H1 (cell line): ENCODE data around the gene DOK6. TPM values are rescaled to one million over a fixed set of nuclear protein-coding genes. Genes with fewer than 3 reads are reported as not detected.

Source experiments
- CTCF ChIA-PET: fragments of 300-600 bp; sonication (Branson Sonifier 250); formaldehyde crosslinking; loops from one replicate; lab custom pipeline; 2021; ENCODE audit not compliant: partially characterized antibody; lab: Charles Lee
- POLR2A ChIA-PET: fragments of 300-600 bp; sonication (Branson Sonifier 250); formaldehyde crosslinking; loops from one replicate; lab custom pipeline; 2021; ENCODE audit warnings: inconsistent platforms; ENCODE audit not compliant: partially characterized antibody; lab: Charles Lee
- DNase-seq, 2 experiments: peaks; one replicate each; pipeline versions ENCODE4 v3.0.0 to v3.0.0-alpha.2; 2010 to 2022; ENCODE audit warnings: low spot score in 2 of 2, low read depth in 1 of 2, mixed read lengths in 1 of 2
- FAIRE-seq: peaks from 2 replicates; lab custom pipeline; 2011; peaks lifted over from hg19 to GRCh38; lab: Jason Lieb, UNC
- H2AFZ ChIP-seq: 2 replicates; pipeline ENCODE4 v1.8.1; 2012; ENCODE audit warnings: low read length, inconsistent platforms
- H2AK5ac ChIP-seq: 2 replicates; pipeline ENCODE4 v1.6.1; 2013; ENCODE audit warnings: low read depth, low read length
- H2BK120ac ChIP-seq: replicated peaks from 2 replicates; pipeline ENCODE3; 2013; ENCODE audit warnings: low read depth, low read length, inconsistent platforms
- H2BK12ac ChIP-seq: 2 replicates; pipeline ENCODE4 v1.6.1; 2013; ENCODE audit warnings: low read depth, low read length
- H2BK15ac ChIP-seq: 2 replicates; pipeline ENCODE4 v1.6.1; 2013; ENCODE audit warnings: low read length
- H2BK20ac ChIP-seq: 2 replicates; pipeline ENCODE4 v1.6.1; 2013; ENCODE audit warnings: low read length
- H2BK5ac ChIP-seq: 2 replicates; pipeline ENCODE4 v1.6.1; 2013; ENCODE audit warnings: low read depth, low read length
- H3K14ac ChIP-seq: 2 replicates; pipeline ENCODE4 v1.6.1; 2013; ENCODE audit warnings: inconsistent platforms; ENCODE audit not compliant: insufficient read length
- H3K18ac ChIP-seq: 2 replicates; pipeline ENCODE4 v1.6.1; 2013; ENCODE audit warnings: low read length; ENCODE audit errors: extremely low read depth
- H3K23ac ChIP-seq: 2 replicates; pipeline ENCODE4 v1.6.1; 2013; ENCODE audit warnings: inconsistent platforms; ENCODE audit not compliant: insufficient read length
- H3K23me2 ChIP-seq: 2 replicates; pipeline ENCODE4 v1.6.1; 2013; ENCODE audit warnings: low read depth, low read length
- H3K27ac ChIP-seq: 2 replicates; pipeline ENCODE4 v1.6.1; 2011; ENCODE audit warnings: low read depth, low read length, inconsistent platforms
- H3K27me3 ChIP-seq, 4 experiments: replicated peaks in 1 of 4; 1 replicate in 1 of 4; 2 replicates in 3 of 4; pipeline versions ENCODE4 v1.6.1 to v1.8.1; 2011 to 2013; ENCODE audit warnings: low read length in 3 of 4, mild to moderate bottlenecking in 3 of 4, inconsistent platforms in 2 of 4, mixed read lengths in 2 of 4, moderate library complexity in 1 of 4; ENCODE audit not compliant: control insufficient read depth in 3 of 4, insufficient read depth in 3 of 4; ENCODE audit errors: extremely low read depth in 1 of 4
- H3K36me3 ChIP-seq, 4 experiments: 2 replicates each; pipeline versions ENCODE4 v1.6.1 to v1.8.1; 2011 to 2013; ENCODE audit warnings: mild to moderate bottlenecking in 4 of 4, low read length in 3 of 4, moderate library complexity in 2 of 4, control low read depth in 1 of 4, inconsistent platforms in 1 of 4; ENCODE audit not compliant: insufficient read depth in 4 of 4, control insufficient read depth in 2 of 4
- H3K4ac ChIP-seq: replicated peaks from 2 replicates; pipeline ENCODE3; 2013; ENCODE audit warnings: low read length, low read depth, mixed read lengths, inconsistent platforms; ENCODE audit not compliant: insufficient read length
- H3K4me1 ChIP-seq, 4 experiments: replicated peaks in 1 of 4; 1 replicate in 1 of 4; 2 replicates in 3 of 4; pipeline versions ENCODE4 v1.6.1 to v1.8.1; 2011 to 2013; ENCODE audit warnings: low read length in 3 of 4, inconsistent platforms in 2 of 4, mixed read lengths in 1 of 4; ENCODE audit not compliant: insufficient read depth in 4 of 4, control insufficient read depth in 3 of 4
- H3K4me2 ChIP-seq, 2 experiments: 2 replicates each; pipeline versions ENCODE4 v1.6.1 to v1.8.1; 2011 to 2013; ENCODE audit warnings: low read depth in 2 of 2, low read length in 2 of 2, control low read depth in 1 of 2, inconsistent platforms in 1 of 2, mild to moderate bottlenecking in 1 of 2; ENCODE audit not compliant: insufficient read depth in 1 of 2
- H3K4me3 ChIP-seq, 4 experiments: fragments of 200-600, 300-600 bp in 1 of 4; sonication (generic), shearing (Covaris generic), sonication (Bioruptor Twin) in 1 of 4; 2 replicates each; pipeline versions ENCODE4 v1.5.1 to v1.8.1; 2011 to 2016; ENCODE audit warnings: low read length in 4 of 4, low read depth in 3 of 4, control low read depth in 2 of 4, inconsistent platforms in 2 of 4, mild to moderate bottlenecking in 2 of 4, mixed read lengths in 1 of 4, moderate library complexity in 1 of 4; ENCODE audit not compliant: insufficient read depth in 2 of 4; ENCODE audit errors: extremely low read depth in 1 of 4
- H3K56ac ChIP-seq: replicated peaks from 2 replicates; pipeline ENCODE3; 2013; ENCODE audit warnings: low read depth, mild to moderate bottlenecking, mixed read lengths, low read length, inconsistent platforms; ENCODE audit not compliant: insufficient read length
- H3K79me1 ChIP-seq: 2 replicates; pipeline ENCODE4 v1.6.1; 2013; ENCODE audit warnings: low read depth, low read length, control low read depth
- H3K79me2 ChIP-seq, 2 experiments: 2 replicates each; pipeline versions ENCODE4 v1.6.1 to v1.8.1; 2012 to 2013; ENCODE audit warnings: low read length in 2 of 2, mild to moderate bottlenecking in 2 of 2, inconsistent platforms in 1 of 2; ENCODE audit not compliant: insufficient read depth in 2 of 2, control insufficient read depth in 1 of 2
- H3K9ac ChIP-seq, 4 experiments: replicated peaks in 1 of 4; 1 replicate in 1 of 4; 2 replicates in 3 of 4; pipeline versions ENCODE4 v1.6.1 to v1.8.1; 2011 to 2013; ENCODE audit warnings: low read depth in 3 of 4, low read length in 3 of 4, control low read depth in 2 of 4, mild to moderate bottlenecking in 2 of 4, moderate library complexity in 2 of 4, inconsistent platforms in 1 of 4; ENCODE audit errors: extremely low read depth in 1 of 4
- H3K9me3 ChIP-seq, 2 experiments: 2 replicates each; pipeline versions ENCODE4 v1.6.1 to v1.8.1; 2012 to 2013; ENCODE audit warnings: mild to moderate bottlenecking in 2 of 2, moderate library complexity in 2 of 2, control low read depth in 1 of 2, inconsistent platforms in 1 of 2, low read depth in 1 of 2, low read length in 1 of 2, mixed read lengths in 1 of 2; ENCODE audit not compliant: insufficient read depth in 2 of 2
- H4K20me1 ChIP-seq, 2 experiments: replicated peaks in 1 of 2; 2 replicates each; pipeline versions ENCODE3 to v1.8.1; 2011 to 2013; ENCODE audit warnings: inconsistent platforms in 2 of 2, low read length in 2 of 2, mild to moderate bottlenecking in 1 of 2; ENCODE audit not compliant: insufficient read depth in 2 of 2, control insufficient read depth in 1 of 2
- H4K5ac ChIP-seq: 2 replicates; pipeline ENCODE4 v1.6.1; 2013; ENCODE audit warnings: low read length, low read depth, mixed read lengths, inconsistent platforms; ENCODE audit not compliant: insufficient read length
- H4K8ac ChIP-seq: 2 replicates; pipeline ENCODE4 v1.8.0; 2013; ENCODE audit warnings: mild to moderate bottlenecking, moderate library complexity, low read length, inconsistent platforms; ENCODE audit not compliant: insufficient read depth; ENCODE audit errors: extremely low read depth
- H4K91ac ChIP-seq: replicated peaks from 2 replicates; pipeline ENCODE3; 2013; ENCODE audit warnings: low read length, mixed read lengths, inconsistent platforms; ENCODE audit not compliant: insufficient read length
- ASH2L ChIP-seq: fragments of 200-600, 300-600 bp; sonication (generic); IDR thresholded peaks from one replicate; pipeline ENCODE4 v1.7.1; 2017; ENCODE audit warnings: low read length
- CBX5 ChIP-seq: fragments of 300-800, 300-1000 bp; sonication (generic); IDR thresholded peaks from 2 replicates; pipeline ENCODE4 v1.7.1; 2016; ENCODE audit warnings: antibody characterized with exemption, low read length, low read depth
- EP300 ChIP-seq, 2 experiments: IDR thresholded peaks; 1 replicate in 1 of 2; 2 replicates in 1 of 2; pipeline ENCODE4 v1.6.1; 2011 to 2012; ENCODE audit warnings: low read depth in 2 of 2, low read length in 2 of 2, mild to moderate bottlenecking in 2 of 2, borderline replicate concordance in 1 of 2, inconsistent platforms in 1 of 2, moderate library complexity in 1 of 2
- KDM1A ChIP-seq: fragments of 200-600, 300-600 bp; sonication (generic); IDR thresholded peaks from 2 replicates; pipeline ENCODE4 v1.7.1; 2016; ENCODE audit warnings: mild to moderate bottlenecking, low read length, borderline replicate concordance
- NANOG ChIP-seq: IDR thresholded peaks from 2 replicates; pipeline ENCODE4 v1.6.1; 2011; ENCODE audit warnings: low read length, low read depth, mild to moderate bottlenecking, inconsistent platforms; ENCODE audit not compliant: insufficient read depth, poor library complexity, severe bottlenecking
- POLR2AphosphoS5 ChIP-seq: IDR thresholded peaks from 2 replicates; pipeline ENCODE4 v1.6.1; 2011; ENCODE audit warnings: low read depth, low read length
- POU5F1 ChIP-seq: IDR thresholded peaks from 2 replicates; pipeline ENCODE4 v1.6.1; 2011; ENCODE audit warnings: low read depth, mild to moderate bottlenecking, low read length, moderate library complexity
- SP1 ChIP-seq: IDR thresholded peaks from 2 replicates; pipeline ENCODE4 v1.6.1; 2011; ENCODE audit warnings: low read depth, low read length
- SP2 ChIP-seq: IDR thresholded peaks from 2 replicates; pipeline ENCODE4 v1.6.1; 2012; ENCODE audit warnings: mild to moderate bottlenecking, low read length, inconsistent platforms
- SUZ12 ChIP-seq: fragments of 200-600 bp; sonication (generic); IDR thresholded peaks from 2 replicates; pipeline ENCODE4 v1.6.1; 2012; ENCODE audit warnings: mild to moderate bottlenecking, inconsistent platforms, low read length, moderate library complexity, mixed read lengths
- TAF1 ChIP-seq: IDR thresholded peaks from 2 replicates; pipeline ENCODE4 v1.6.1; 2011; ENCODE audit warnings: mild to moderate bottlenecking, low read depth, low read length
- TCF12 ChIP-seq: IDR thresholded peaks from 2 replicates; pipeline ENCODE4 v1.6.1; 2011; ENCODE audit warnings: low read depth, mild to moderate bottlenecking, low read length
- USF2 ChIP-seq: IDR thresholded peaks from 2 replicates; pipeline ENCODE4 v1.6.1; 2011; ENCODE audit warnings: low read length, improper control_type of control experiment
- YY1 ChIP-seq: IDR thresholded peaks from 2 replicates; pipeline ENCODE4 v1.6.1; 2011; ENCODE audit warnings: low read depth, mild to moderate bottlenecking, low read length
- WGBS, 2 experiments: shearing (Covaris generic) in 1 of 2; methylation state at CpG; one replicate each; pipeline versions ENCODE4 v1.1.6 to v1.1.7; 2013 to 2015; ENCODE audit warnings: low lambda C conversion rate in 2 of 2, mixed read lengths in 2 of 2, inconsistent platforms in 1 of 2, low coverage in 1 of 2, missing lambda C conversion rate in 1 of 2; ENCODE audit not compliant: insufficient replicate concordance in 2 of 2, insufficient coverage in 1 of 2, insufficient read length in 1 of 2; ENCODE audit errors: extremely low coverage in 1 of 2, missing lambda C conversion rate in 1 of 2; 5-methylcytosine and 5-hydroxymethylcytosine counted together
- polyA plus RNA-seq, 7 experiments: library from polyadenylated mRNA; depleted of rRNA in 3 of 7; stranded (reverse) in 5 of 7; unstranded in 2 of 7; fragments of >200 nt in 5 of 7; fragments of 200-250 nt in 2 of 7; gene quantifications; 1 replicate in 5 of 7; 2 replicates in 1 of 7; 4 replicates in 1 of 7; pipeline versions ENCODE4 v1.2.1 to v1.2.3, GENCODE V29; 2011 to 2013; ENCODE audit warnings: missing spikeins in 2 of 7, mixed read lengths in 2 of 7
- total RNA-seq: library from RNA; stranded (reverse); fragmentation: NEBNext Ultra II Directional; extraction: Animal tissue kit (Norgen Biotek cat#: 25700); gene quantifications from 2 replicates; pipeline ENCODE4 v1.2.1, GENCODE V29; 2021

The DOK6 gene
- total and polyA plus RNA-seq, 2 of the 8 experiments (the other 6 are each of a cell fraction or from before 2014, with no cell fraction given), result 0.33 to 0.50 TPM

GRCh38 chr18:69648486-69648885 lies 247.8 kb downstream of the DOK6 start:
- Histone ChIP-seq H4K8ac (no peak overlapping the region), H2BK20ac (no peak overlapping the region), H4K91ac (no peak overlapping the region), H3K27me3 (no peaks in the 10 kb centered on the region; a peak in 1 of 7 replicates), H3K23ac (no peak overlapping the region), H3K27ac (no peak overlapping the region), H3K23me2 (no peaks in the 10 kb centered on the region), H2BK12ac (no peak overlapping the region), H3K36me3 (no peaks in the 10 kb centered on the region), H2BK15ac (no peak overlapping the region), H3K56ac (no peak overlapping the region), H3K18ac (no peak overlapping the region), H2AK5ac (no peak overlapping the region), H3K79me1 (no peaks in the 10 kb centered on the region), H4K20me1 (no peaks in the 10 kb centered on the region), H3K4ac (no peak overlapping the region), H3K9ac (no peak overlapping the region), H3K4me1 (peaks cover 0 to 2% (median 0%) of the 10 kb centered on the region in 4 experiments; a peak in 1 of 7 replicates), H3K14ac (no peak overlapping the region), H2AFZ (no peak overlapping the region), H3K4me3 (no peak overlapping the region), H4K5ac (no peak overlapping the region), H3K4me2 (no peak overlapping the region), H3K9me3 (no peaks in the 10 kb centered on the region), H3K79me2 (no peaks in the 10 kb centered on the region), H2BK120ac (no peak overlapping the region), H2BK5ac (no peak overlapping the region)
- POLR2A ChIA-PET, result no interaction called here
- 91% methylated on average over 3 of the region's 3 CpGs; no CpG with 5 or more reads in 1 of the 2 experiments for WGBS, 2 experiments
- TF ChIP-seq TCF12 (no peak), POLR2AphosphoS5 (no peak), NANOG (no peak), POU5F1 (no peak), TAF1 (no peak), SP1 (no peak), SP2 (no peak), USF2 (no peak), KDM1A (no peak), CBX5 (no peak), EP300 (IDR thresholded peaks at IDR 0.05; ENCODE audit: borderline replicate concordance in 1 of 2, low read depth in 2 of 2, low read length in 2 of 2) (no peak), ASH2L (no peak), SUZ12 (no peak), YY1 (no peak)
- no peak for FAIRE-seq
- no peak for DNase-seq
- CTCF ChIA-PET, result interaction anchor here (0.7 to 1.0 kb wide), 2 partner anchors 12 to 13 kb away, joined by 3 to 4 read pairs; no protein-coding TSS in a partner anchor
